Medulla oblongata (tissue), 1 donor: ENCODE measurements around the gene LMO1.

Source experiments
- DNase-seq: peaks from one replicate; pipeline ENCODE4 v3.0.0-alpha.2; 2015; ENCODE audit errors: extremely low spot score

The LMO1 gene

DNA sequence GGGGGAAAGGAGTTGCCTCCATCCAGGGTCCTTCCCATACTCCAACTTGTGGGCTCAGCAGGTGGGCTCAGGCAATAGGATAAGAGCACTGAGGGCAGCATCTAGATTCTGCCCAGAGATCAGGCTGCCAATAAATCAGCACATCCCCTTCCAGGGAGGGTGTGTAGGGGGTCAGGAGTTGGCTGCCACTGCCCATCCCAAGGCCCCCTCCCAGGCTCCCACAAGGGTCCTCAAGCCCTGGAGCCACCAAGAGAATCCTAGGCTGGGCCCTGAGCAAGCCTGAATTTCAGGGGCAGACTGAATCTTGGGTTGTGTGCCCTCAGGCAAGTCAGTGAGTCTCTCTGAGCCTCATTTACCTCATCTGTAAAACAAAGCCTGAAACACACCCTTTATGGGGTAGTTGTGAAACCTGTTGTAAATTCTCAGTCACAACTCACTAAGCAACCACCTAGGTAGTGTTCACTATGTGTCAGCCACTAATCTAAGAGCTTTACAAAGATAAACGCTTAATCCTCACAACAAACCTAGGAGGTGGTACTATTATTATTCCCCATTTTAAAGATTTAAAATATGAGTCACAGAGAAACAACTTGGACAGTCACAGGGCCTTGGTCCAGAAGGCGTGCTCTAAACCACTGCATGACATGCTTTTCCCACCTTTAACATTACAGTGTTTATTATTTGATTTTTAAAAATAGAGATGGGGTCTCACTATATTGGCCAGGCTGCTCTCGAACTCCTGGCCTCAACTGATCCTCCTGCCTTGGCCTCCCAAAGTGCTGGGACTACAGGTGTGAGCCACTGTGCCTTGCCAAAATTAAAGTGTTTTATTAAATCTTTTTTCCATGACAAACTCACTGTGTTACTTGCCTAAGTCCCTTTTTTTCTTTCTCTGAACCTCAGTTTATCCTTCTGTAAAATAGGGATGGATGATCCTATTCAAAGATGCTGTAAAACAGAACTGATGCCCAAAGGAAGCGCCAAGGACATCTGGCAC is 36.2 kb downstream of the LMO1 start:
- DNase-seq, result no peak

DNA sequence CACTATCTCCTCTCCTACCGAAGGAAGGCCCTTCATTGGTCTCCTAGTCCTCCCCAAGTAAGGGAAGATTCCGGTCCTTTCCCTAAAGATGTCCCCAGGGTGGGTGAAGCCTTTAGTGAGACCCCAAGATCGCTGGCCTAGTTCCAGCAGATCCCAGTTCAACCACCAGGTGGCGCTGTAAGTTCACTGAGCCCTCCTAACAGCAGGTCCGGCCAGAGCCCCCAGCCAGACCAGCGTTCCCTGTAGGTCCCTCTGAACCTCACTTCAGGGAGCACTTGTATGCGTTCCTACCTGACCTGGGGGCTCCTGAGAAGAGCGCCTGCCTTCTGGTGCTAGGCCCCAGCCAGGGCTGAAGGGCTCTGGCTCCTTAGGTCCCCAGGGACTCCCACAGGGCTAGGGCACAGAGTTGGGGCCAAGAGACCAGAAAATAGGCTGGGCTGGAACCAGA is 38.1 kb downstream of the LMO1 start:
- DNase-seq, result peak; percentile 84

DNA sequence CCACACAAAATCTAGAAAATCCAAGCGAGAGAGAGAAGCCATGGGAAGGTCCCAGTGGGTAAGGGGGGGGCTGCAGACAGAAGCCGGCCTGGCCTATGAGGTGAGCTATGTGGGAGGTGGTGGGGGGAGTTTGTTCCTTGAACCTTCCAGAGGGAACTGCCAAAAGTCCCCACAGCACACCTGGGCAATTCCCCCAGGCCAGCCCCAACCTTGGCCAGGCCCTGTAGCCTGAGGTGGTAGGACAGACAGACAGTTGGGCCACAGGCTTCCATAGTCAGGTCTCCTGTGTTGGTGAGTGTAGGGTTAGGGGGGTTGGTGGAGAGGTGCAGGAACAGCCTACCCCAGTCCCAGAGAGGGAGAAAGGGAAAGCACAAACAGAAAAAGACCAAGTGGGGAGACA is 39.0 kb downstream of the LMO1 start:
- DNase-seq, result no peak

DNA sequence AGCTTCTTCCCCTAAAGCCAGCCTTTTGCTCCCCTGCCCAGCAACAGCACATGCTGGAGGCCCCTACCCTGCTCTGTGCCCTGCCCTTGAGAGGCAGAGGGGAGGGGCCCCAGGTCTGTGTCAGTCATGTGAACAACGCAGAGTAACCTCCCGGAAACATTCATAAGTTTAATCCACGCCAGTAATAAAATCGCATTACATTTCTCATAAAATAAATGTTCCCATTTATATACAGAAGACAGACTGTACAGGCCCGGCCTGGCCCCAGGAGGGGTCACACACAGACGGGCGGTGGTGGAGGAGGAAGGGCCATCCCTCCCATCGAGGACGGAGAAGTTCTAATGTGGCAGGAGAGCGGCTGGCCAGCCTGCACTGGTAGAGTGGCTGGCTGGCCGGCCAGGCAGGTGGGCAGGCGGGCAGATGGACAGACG is 39.5 kb downstream of the LMO1 start:
- no peak for DNase-seq

DNA sequence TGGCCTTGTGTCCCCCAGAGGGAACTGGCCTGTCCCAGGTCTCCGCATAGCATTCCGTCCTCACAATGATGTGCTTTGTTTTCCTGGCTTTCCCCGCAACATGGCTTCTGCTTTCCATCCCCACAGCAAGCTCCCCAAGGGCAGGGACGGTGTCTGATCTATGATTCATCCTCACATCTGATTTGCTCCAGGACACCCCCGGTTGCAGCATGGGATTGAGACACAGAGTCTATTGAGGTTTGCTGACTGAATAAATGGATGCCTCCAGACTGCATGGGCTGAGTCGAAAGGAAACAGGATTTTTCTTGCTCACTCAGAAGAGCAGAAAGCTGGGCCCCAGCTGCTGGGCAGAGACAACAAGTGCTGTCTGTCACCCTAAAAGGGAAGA is 40.2 kb downstream of the LMO1 start:
- DNase-seq, result no peak

DNA sequence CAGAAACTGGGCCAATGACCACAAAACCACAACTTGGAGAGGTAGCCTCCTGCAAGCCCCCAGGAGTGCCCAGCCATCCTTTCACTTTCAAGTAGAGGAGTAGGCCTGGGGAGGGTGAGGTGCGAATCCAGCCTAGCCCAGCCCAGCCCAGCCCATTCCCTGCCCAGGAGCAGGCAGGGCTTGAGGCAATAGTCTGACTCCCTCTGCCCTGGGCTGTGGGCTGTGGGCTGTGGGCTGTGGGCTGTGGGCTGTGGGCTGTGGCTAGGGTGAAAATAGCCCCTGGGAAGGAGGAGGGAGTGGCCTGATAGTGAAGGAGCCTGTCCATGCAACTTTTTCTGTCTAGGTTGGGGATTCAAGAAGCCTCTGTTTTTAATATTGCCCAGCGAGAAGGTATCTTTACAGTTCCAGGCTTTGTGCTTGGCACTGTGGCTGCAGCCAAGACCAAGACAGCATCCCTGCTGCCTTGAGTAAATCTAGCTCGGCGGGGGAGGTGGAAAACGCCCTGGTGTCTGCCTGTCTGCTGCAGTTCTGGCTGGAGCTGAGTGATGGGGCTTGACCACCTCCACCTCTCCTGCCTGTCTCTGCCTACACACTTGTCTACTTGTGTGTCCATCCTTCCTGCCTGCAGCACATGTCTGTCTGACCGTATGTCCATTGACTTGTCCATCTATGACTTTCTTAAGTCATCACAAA is 40.7 kb downstream of the LMO1 start:
- DNase-seq, result no peak

DNA sequence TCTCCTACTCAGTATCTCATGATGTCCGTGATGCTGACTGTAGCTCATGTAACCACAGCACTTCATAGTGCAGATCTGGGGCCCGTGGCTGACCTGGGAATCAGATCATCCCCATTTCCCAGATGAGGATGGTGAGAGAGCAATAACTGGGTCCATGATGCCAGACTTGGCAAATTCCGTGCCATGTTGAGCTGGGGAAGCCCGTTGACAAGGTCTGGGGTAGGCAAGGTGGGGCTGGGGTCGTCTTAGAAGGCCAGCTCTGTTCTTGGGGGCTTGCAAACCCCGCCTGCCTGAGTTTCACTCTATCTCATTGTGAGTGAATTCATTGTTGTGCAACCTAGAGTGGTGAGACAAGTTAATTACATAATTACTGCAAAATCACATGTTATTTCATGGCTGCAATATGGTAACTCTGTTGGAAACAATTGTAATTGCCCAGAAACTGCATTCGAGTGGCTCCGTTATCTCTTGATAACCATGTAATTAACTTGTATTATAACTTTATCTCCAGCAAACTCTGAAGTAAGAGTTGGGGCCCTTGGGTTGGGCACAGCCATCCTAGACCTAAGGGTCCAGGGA is 41.7 kb downstream of the LMO1 start:
- DNase-seq, result no peak

DNA sequence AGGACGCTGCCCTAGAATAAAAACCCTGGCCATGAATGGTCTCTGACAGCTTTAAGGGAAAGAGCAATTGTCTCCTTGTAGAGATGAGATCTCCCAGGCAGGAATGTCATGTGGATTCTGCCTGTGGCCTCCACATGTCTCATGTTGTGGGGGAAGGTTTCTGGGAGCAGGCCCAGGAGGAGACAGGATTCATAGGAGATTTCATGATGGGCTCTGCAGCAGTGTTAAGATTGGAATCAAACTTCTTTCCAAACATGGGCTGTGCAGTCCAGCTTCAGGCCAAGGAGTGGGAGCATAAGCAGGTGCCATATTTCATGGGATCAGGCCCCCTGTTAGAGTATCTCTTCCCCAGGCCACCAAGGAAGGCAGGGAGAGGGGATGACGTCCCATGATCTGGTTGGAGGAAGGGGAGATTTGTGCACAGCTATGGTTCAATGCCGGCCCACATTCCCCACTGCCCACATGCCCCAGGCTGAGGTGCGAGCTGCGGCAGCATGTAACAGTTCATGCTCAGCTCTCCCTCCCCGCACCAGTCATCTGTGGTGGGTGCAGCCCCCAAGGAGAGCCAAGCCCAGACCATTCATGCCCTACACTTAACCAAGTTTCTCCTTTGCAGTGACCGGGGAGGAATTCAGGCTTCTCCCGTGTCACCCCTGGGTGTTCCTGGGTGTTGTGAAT is 42.5 kb downstream of the LMO1 start:
- DNase-seq, result no peak

DNA sequence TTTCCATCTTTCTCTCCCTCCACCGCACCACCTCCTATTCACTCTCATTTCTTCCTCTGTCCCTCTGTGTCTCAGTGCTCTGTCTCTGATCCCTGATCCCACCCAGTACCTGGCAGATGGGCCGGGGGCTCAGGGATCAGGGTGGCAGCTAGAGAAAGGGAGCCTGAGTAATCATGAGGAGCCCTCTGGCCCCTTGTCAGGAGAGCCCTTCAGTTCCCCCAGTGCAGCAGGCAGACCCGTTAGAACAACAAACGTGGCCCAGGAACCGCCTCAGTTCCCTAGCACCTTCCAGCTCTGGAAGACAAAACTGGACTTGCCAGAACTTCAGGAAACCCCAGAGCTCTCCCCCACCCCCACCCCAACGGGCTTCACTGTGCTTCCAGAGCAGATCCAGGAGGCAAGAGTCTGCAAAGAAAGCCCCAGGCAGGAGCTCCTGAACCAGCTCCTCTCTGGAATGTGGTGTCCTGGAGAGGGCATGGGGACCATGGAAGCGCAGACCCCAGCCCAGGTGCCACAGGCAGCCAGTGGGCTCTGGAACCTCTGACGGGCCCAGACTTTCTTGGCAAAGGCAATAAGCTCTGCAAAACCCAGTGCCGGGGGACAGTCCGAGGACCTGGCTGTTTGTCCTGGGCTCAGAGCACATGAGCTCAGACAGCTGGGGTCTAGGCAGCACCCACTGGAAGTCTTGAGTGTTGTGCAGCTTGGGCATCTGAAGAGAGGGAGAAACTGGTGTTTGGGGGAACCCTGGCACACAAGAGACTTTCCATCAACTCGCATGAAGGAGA is 43.2 kb downstream of the LMO1 start:
- no peak for DNase-seq

DNA sequence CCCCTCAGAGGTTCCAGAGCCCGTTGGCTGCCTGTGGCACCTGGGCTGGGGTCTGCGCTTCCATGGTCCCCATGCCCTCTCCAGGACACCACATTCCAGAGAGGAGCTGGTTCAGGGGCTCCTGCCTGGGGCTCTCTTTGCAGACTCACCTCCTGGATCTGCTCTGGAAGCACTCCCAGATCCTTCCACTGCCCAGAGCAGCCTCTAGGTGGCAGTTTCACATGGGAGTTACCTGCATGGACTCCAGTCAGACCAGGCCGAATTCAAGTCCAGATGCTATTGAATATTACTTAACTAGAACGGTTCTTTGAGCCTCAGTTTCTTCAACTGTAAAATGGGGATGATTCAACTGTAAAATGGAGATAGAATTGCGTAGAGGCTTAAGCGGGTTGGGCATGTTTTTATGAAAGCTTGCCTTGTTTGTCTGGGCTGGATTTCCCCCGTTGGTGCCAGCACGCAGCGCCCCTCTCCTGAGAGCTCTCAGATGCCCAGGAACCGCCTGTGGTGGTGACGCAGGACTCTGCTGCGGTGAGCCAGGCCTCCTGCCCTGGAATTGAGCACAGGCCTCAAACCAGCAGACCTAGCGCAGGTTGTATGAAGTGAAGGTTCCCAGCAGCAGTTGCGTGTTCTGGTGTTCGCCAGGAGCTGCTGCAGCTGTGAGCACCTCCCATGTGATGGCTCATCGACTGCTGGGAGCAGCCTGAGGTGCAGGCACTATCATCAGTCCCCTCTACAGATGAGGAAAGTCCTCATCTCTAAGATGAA is 44.2 kb downstream of the LMO1 start:
- DNase-seq, result peak; percentile 40

DNA sequence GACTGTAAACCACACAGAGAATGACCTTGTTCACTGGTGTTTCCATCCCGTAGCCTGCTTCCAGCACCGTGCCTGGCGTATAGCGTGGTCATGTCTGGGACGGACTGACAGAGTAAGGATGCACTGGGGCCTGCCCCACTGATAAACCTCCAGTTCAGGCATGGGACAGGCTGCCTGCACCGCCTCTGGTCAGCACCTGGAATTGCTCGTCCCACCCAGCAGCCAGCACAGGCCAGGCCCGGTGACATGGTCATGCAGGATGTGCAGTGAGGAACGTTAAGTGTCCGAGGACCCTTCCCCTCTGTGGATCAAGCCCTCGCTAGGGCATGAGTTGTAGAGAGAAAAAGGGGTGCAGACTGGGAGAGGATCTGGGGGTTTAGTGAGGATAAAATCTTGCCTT is 44.8 kb downstream of the LMO1 start:
- DNase-seq, result no peak

DNA sequence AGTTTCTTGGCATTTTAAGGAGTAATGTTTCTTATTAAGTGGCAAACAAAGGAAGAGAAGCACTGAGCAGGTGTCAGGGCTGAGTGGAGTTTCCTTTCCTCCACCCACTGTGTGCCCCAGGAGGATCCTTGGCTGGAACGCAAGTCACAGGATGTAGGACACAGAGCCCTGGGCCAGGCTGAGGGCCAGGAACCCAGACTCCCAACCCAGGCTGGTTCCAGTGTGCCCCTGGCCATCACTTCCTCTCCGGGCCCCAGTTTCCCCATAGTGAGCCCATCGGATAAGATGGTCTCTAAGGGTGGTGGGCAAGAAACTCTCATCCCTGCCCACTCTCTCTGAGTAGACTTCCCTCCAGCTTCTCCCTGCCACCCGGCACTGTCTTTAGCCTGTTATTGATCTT is 45.3 kb downstream of the LMO1 start:
- no peak for DNase-seq

DNA sequence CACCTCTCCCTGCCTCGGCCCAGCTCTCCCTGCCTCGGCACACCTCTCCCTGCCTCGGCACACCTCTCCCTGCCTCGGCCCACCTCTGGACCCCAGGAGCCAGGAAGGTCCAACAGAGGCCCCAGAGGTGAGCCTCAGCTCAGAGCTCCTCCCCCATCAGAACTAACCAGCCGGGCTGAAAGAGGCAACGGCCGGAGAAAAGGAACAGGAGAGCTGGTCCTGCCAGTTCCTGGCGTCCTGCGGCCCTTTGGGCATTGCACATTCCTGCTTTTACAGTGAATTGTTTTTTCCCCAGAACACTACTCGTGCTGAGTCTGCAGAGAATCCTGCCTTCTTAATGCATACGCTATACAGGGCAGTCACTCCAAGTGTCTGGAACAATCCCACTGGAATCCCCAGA is 45.8 kb downstream of the LMO1 start:
- DNase-seq, result no peak

DNA sequence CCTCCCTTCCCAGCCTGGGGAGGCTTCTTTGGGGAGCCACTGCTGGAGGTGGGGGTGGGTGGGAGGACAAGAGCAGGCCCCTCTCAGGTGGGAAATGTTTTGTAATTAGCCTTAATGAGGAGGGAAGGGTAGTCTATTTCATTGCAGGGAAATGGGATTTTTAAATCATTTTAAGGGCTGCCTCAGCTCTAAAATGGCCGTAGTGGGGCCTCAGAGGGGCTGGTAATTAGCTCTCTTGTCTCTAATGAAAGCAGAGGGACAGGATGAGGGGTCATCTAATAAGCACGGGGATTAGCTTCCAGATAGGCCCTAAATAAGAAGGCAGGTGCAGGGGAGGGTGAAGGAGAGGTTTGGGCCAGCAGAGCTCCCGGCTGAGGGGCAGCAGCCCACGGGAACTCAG is 46.5 kb downstream of the LMO1 start:
- no peak for DNase-seq

DNA sequence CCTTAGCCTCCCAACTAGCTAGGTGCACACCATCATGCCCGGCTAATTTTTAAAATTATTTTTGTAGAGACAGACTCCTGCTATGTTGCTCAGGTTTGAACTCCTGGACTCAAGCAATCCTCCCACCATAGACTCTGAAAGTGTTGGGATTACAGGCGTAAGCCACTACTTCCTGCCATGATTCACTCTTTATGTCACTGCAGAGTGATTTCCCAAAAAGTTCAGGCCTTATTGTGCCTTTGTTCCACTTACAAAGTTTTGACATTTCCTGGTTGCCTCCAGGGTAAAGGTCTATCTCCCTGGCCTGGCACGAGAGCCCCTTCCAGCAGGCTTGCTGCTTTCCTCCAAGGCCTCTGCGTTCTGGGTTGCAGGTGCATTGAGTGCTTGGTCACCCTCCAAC is 50.3 kb downstream of the LMO1 start:
- DNase-seq, result no peak

DNA sequence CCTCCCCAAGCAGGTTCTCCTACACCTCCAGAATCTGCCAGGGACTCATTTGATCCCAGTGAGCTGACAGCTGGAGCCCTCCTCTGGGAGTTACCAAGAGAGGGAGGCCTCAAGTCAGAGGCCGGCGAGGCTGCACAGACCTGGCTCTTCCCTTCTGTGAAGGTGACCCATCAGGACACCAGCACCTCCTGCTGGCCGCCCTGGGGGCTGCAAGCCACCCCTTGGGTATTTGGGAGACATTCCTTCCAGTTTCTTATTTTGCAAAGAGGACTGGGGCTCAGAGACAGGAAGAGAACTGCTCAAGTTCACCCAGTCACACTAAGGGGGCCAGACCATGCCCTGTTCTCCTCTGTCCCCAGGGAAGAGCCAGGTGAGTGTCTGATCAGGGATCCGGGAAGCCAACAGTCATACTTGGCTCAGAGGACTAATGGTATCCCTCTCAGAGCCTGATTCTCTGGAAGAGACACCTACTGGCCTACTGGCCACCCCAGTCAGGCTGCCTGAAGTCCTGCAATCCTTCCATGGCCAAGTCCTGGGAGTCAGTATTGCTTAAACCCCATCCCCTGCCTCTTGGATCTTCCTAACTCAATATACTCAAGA is 54.4 kb downstream of the LMO1 start:
- DNase-seq, result peak; percentile 28

DNA sequence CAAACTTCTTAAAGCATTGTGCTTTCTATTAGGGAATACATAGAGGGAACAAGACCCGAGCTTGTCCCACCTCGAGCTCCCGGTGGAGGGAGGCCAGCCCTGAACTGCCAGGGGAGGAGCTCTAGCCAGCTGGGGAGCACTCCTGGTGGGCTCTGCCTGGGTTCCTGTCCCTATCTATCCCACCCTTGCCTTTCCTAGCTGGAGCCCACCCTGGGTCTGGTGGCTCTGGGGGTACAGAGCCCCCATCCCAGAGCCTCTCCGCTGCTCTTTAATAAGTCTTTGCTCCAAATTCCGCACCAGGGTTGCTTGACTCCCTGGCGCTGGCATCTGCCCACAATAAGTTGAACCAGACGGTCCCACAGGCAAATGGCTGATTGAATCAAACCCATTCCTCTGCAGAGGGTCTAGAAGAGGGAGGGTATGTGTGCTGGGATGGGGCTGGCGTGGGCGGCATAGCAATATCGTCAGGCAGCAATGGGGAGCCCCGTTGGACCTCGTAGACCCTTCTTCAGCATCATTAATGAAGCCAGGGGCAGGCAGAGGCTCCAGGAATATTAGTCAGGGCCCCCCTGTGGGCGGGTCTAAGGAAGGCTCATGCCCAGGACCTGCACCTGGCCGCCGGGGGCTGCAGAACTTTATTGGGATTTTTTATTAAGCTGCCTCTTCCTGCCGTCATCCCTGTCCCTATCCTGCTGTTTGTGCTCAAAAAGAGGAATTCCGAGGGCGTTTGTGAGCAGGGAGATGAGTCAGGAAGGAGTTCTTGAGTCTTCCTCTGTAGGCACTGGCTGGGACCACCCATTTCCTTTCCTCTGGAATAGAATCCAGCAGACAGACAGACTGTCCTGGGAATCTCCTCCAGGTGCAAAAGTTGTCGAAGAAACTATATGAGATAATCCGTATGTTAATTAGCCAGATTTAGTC is 56.3 kb downstream of the LMO1 start:
- DNase-seq, result no peak

DNA sequence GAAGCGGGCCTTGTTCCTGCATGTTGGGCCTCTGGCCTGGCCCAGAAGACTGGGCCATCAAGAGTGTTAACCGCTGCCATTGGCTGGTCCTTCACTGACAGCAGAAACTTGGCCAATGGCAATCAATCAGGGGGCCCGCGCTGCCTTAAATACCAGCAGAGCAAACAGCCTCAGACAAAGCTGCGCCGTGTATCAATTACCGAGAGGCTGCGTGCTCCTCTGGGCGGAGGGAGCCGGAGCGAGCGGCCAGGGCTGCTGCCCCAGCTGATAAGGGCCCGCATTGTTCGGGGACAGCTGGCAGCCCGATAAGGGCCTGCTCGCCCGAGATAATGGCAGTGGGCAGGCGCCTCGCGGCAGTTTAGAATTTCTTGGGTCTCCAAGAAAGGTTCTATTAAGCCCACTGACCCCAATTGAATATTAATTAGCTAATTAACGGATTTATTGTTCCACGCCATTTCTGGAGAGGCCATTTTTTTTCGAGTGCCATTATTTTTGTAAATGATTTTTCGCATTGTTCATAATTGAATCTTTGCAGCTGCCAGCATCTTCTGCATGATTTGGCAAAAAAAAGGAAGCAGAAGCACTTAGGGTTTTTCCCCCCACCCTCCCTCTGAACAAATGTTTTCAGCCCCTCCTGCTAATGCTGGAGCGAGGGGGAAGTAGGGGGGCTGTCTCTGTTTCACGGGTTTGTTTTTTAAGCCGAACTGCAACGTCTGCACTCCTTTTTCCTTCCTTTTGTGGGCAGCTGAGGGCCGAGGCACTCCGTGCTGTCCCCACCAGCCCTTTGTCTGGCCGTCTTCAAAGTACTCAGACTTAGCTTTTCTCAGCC is 57.2 kb downstream of the LMO1 start:
- peak; percentile 83 for DNase-seq
